MM.1S (cell line): ENCODE data around the gene SPEG.

Experiments
- DNase-seq: peaks from one replicate; pipeline ENCODE4 v3.0.0-alpha.2; 2015
- H2AFZ ChIP-seq: fragments of 300-600 bp; sonication (generic); 2 replicates; pipeline ENCODE4 v1.6.0; 2016; ENCODE audit warnings: antibody characterized with exemption, low read length
- H3F3A ChIP-seq: fragments of 300-600 bp; sonication (generic); 2 replicates; pipeline ENCODE4 v1.6.1; 2016; ENCODE audit warnings: mild to moderate bottlenecking, antibody characterized with exemption, low read length, moderate library complexity, mixed read lengths; ENCODE audit not compliant: insufficient read depth
- H3K27ac ChIP-seq: fragments of 300-600 bp; sonication (generic); 2 replicates; pipeline ENCODE4 v1.5.1; 2016; ENCODE audit warnings: mild to moderate bottlenecking, low read length
- H3K27me3 ChIP-seq: fragments of 300-600 bp; sonication (generic); replicated peaks from 2 replicates; pipeline ENCODE4 v1.6.0; 2016; ENCODE audit warnings: low read length; ENCODE audit not compliant: insufficient read depth
- H3K36me3 ChIP-seq: fragments of 300-600 bp; sonication (generic); replicated peaks from 2 replicates; pipeline ENCODE4 v1.6.1; 2016; ENCODE audit warnings: mild to moderate bottlenecking, low read length, mixed read lengths; ENCODE audit not compliant: insufficient read depth
- H3K4me1 ChIP-seq: fragments of 300-600 bp; sonication (generic); 2 replicates; pipeline ENCODE4 v1.6.1; 2016; ENCODE audit warnings: low read length, mixed read lengths
- H3K4me2 ChIP-seq: fragments of 300-600 bp; sonication (generic); 2 replicates; pipeline ENCODE4 v1.6.0; 2016; ENCODE audit warnings: low read depth, low read length
- H3K4me3 ChIP-seq: fragments of 300-600 bp; sonication (generic); 2 replicates; pipeline ENCODE4 v1.5.1; 2016; ENCODE audit warnings: low read length, mixed read lengths
- H3K79me2 ChIP-seq: fragments of 300-600 bp; sonication (generic); 2 replicates; pipeline ENCODE4 v1.6.1; 2016; ENCODE audit warnings: mixed run types, low read length, mixed read lengths
- H3K9ac ChIP-seq: fragments of 300-600 bp; sonication (generic); 2 replicates; pipeline ENCODE4 v1.6.1; 2016; ENCODE audit warnings: low read length, mixed read lengths
- H3K9me2 ChIP-seq: fragments of 300-600 bp; sonication (generic); replicated peaks from 2 replicates; pipeline ENCODE4 v1.6.1; 2016; ENCODE audit warnings: mild to moderate bottlenecking, low read length, mixed read lengths; ENCODE audit not compliant: insufficient read depth
- H3K9me3 ChIP-seq: fragments of 300-600 bp; sonication (generic); replicated peaks from 2 replicates; pipeline ENCODE4 v1.6.1; 2016; ENCODE audit warnings: mild to moderate bottlenecking, low read length, mixed read lengths; ENCODE audit not compliant: insufficient read depth
- H4K20me1 ChIP-seq: fragments of 300-600 bp; sonication (generic); 2 replicates; pipeline ENCODE4 v1.6.1; 2016; ENCODE audit warnings: mild to moderate bottlenecking, low read length, moderate library complexity, mixed read lengths; ENCODE audit not compliant: insufficient read depth
- EZH2 ChIP-seq: fragments of 300-600 bp; sonication (generic); optimal IDR thresholded peaks from 2 replicates; pipeline ENCODE3; 2017; ENCODE audit warnings: low read depth, mild to moderate bottlenecking, antibody characterized with exemption, low read length, mixed read lengths
- EZH2phosphoT487 ChIP-seq: fragments of 300-600 bp; sonication (generic); IDR thresholded peaks from 2 replicates; pipeline ENCODE4 v1.6.1; 2018; ENCODE audit warnings: antibody characterized with exemption, low read length
- TF ChIP-seq, protein P1 (sequence below): fragments of 300-600 bp; sonication (generic); IDR thresholded peaks from 2 replicates; pipeline ENCODE4 v1.5.1; 2016; ENCODE audit warnings: antibody characterized with exemption, low read length, mixed read lengths

Gene SPEG

DNA sequence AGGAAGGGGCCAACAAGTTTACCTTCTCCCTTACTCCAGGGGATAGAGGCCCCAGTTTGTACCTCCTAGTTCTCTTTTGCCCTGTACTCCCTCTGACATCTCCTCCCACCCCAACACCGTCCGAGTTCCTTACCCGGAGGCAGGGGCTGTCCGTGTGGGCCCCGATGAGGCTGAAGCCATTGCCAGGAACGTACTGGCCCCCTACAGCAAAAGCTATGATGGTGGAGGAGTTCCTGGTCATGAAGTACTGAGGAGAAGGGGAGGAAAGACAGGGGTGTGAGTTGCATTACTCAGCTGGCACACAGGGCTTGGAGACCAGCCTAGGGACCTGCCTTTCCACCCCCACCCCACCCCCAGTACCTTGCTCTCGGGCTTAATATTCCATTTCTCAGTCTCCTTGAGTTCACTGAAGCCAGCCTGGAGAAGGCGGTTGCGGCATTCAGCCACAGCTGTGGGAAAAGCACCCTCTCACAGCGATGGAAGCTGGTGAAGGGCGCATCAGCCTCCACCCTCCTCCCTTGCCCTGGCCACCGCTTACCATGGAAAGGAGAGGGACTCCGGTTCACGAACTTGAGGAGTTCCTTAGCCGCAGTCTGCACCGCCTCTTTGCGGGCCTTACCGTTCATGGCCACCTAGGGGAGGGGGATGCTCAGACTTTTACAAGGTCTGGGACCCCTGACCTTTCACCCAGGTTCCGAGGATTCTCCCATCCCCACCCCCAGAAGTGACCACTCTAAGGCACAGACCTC is 47.9 kb upstream of the SPEG start:
- Histone ChIP-seq H4K20me1 (no peaks in the 10 kb centered on the region), H3K9me3 (no peaks in the 10 kb centered on the region), H3K9me2 (no peaks in the 10 kb centered on the region), H3K79me2 (peaks cover 17% of the 10 kb centered on the region), H3K4me2 (peak overlapping the region; percentile 67), H3F3A (peaks cover 5% of the 10 kb centered on the region), H3K36me3 (peaks cover 8% of the 10 kb centered on the region; the same call in 1 of the 2 replicates), H3K9ac (peak overlapping the region; percentile 89), H3K4me1 (0 out of 2 replicates have a peak, but pooled peaks cover 4% of the 10 kb centered on the region), H3K27ac (peak overlapping the region; percentile 74; the same call in 1 of the 2 replicates), H3K4me3 (peak overlapping the region; percentile 91), H3K27me3 (no peaks in the 10 kb centered on the region), H2AFZ (peak overlapping the region; percentile 12)
- no peak for DNase-seq
- TF ChIP-seq EZH2phosphoT487 (no peak), EZH2 (no peak)
- TF ChIP-seq, protein P1, sequence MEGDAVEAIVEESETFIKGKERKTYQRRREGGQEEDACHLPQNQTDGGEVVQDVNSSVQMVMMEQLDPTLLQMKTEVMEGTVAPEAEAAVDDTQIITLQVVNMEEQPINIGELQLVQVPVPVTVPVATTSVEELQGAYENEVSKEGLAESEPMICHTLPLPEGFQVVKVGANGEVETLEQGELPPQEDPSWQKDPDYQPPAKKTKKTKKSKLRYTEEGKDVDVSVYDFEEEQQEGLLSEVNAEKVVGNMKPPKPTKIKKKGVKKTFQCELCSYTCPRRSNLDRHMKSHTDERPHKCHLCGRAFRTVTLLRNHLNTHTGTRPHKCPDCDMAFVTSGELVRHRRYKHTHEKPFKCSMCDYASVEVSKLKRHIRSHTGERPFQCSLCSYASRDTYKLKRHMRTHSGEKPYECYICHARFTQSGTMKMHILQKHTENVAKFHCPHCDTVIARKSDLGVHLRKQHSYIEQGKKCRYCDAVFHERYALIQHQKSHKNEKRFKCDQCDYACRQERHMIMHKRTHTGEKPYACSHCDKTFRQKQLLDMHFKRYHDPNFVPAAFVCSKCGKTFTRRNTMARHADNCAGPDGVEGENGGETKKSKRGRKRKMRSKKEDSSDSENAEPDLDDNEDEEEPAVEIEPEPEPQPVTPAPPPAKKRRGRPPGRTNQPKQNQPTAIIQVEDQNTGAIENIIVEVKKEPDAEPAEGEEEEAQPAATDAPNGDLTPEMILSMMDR, result no peak

DNA sequence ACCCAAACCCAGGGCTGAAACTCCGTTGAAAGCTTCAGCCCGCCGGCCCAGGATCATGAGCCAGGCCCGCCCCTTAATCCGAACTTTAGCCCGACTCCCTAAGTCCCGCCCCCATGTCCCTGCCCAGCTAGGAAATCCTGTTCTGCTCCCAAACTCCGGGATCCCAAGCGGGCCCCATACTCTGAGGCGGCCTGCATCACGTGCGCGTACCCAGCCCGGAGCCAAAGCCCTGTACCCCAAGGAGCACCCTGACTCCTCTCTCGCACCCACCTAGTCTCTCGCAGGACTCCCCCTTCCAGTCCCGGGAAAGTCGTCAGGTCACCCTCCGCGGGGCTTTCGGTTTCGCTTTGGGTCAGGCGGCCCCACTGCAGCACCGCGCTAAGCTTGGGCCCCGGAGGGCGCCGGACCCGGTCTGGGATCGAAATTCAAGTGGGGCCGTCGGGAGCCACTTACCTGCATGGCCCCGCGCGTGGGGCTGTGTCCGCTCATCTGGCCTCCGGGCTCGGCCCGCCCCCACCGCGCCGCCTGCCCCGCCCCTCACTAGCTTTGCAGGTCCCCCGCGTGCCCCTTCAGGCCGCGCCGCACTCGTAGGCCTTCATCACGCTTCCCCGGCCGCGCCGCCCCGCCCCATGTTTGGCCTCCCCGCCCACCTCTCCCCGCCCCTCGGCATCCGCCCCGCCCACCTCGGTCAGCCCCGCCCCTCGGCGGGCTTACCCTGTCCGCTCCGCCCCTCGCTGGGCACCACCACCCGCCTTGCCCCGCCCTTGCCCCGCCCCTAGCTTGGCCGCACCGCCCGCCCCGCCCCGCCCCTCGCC is 47.1 kb upstream of the SPEG start, which contains the start of gene DNPEP:
TSS of gene DNPEP (minus strand) at position 607 of the 815 bp plus-strand sequence. CDS start at position 489, 118 bp downstream.
- Histone ChIP-seq H3K27ac (peak within 1 kb of the TSS; percentile 74; the same call in 1 of the 2 replicates), H3K4me3 (peak within 1 kb of the TSS; percentile 91), H3K9ac (peak within 1 kb of the TSS; percentile 89), H3K36me3 (peaks cover 8% of the 10 kb centered on the region; the same call in 1 of the 2 replicates), H3K27me3 (no peaks in the 10 kb centered on the region), H3K9me3 (no peaks in the 10 kb centered on the region), H2AFZ (peak within 1 kb of the TSS; percentile 83), H3F3A (peaks cover 5% of the 10 kb centered on the region), H3K4me1 (0 out of 2 replicates have a peak, but pooled peaks cover 4% of the 10 kb centered on the region), H3K9me2 (no peaks in the 10 kb centered on the region), H3K4me2 (peak within 1 kb of the TSS; percentile 67), H4K20me1 (no peaks in the 10 kb centered on the region), H3K79me2 (peaks cover 17% of the 10 kb centered on the region)
- TF ChIP-seq, protein P1, result no peak
- TF ChIP-seq EZH2 (no peak), EZH2phosphoT487 (no peak)
- DNase-seq, result peak; percentile 85

DNA sequence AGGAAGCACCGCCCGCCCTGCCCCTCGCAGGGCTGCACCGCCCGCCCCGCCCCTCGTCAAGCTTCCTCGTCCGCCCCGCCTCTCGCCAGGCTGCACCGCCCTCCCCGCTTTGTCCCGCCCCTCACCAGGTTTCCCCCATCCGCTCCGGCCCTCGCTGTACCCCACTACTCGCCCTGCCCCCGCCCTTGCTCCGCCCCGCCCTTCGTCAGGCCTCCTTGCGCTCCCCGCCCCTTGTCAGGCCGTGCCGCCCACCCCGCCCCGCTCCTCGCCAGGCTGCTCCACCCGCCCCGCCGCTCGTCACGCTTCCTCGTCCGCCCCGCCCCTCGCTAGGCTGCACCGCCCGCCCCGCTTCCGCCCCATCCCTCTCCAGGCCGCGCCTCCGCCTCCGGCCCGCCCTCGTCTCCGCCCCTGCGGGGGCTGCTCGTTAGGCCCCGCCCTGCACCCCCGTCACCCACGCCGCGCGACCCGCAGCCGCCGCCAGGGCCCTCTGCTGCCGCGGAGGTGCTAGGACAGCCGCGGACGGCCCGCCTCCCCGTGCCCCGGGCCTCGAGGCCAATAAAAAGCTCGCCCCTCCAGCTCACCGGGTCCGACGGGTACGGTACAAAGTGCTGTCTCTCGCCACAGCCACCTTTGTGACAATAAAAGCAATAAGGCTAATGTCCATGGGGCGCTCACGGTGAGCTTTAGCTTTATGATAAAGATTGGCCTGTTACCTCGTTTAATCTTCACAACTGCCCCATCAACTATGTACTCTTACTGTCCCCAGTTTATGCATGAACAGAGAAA is 46.3 kb upstream of the SPEG start:
- Histone ChIP-seq H3K4me2 (peak overlapping the region; percentile 57), H4K20me1 (no peaks in the 10 kb centered on the region), H3K4me1 (0 out of 2 replicates have a peak, but pooled peaks cover 4% of the 10 kb centered on the region), H3K36me3 (peaks cover 8% of the 10 kb centered on the region; the same call in 1 of the 2 replicates), H3K9me2 (no peaks in the 10 kb centered on the region), H3K27me3 (no peaks in the 10 kb centered on the region), H3F3A (peaks cover 5% of the 10 kb centered on the region), H3K79me2 (peaks cover 17% of the 10 kb centered on the region), H3K9ac (peak overlapping the region; percentile 6; the same call in 1 of the 2 replicates), H2AFZ (peak overlapping the region; percentile 83), H3K27ac (peak overlapping the region; percentile 0; the same call in 1 of the 2 replicates), H3K9me3 (no peaks in the 10 kb centered on the region), H3K4me3 (peak overlapping the region; percentile 45)
- TF ChIP-seq EZH2phosphoT487 (no peak), EZH2 (no peak)
- TF ChIP-seq, protein P1, result peak; percentile 57
- peak; percentile 95 for DNase-seq
